NCI-H345 treated with DMSO at 0.1 percent for 48 hours (cell line): ENCODE measurements around the gene RPN1.
"Not testable (repeated sequence)": the region's sequence is repeated elsewhere in the genome, so short reads cannot be mapped to it uniquely, and the experiment has no call there.

ENCODE experiments used
- DNase-seq: peaks from one replicate; lab custom pipeline; 2025; ENCODE audit not compliant: unreplicated experiment; lab: John Stamatoyannopoulos, UW

Gene RPN1

GRCh38 chr3:128650096-128651050 is at the start of gene RPN1:
Gene RPN1, minus strand, starts transcription at chr3:128650818. Its CDS starts 18 bp downstream, at chr3:128650800.
- DNase-seq = peak; percentile 68

- DNase-seq = peak; percentile 18
Observed at GRCh38 chr3:128698211-128699047, 47.8 kb upstream of the RPN1 start.

- DNase-seq = no peak
Observed at GRCh38 chr3:128697341-128697740, 46.7 kb upstream of the RPN1 start.

- DNase-seq = no peak
Observed at GRCh38 chr3:128693696-128694095, 43.1 kb upstream of the RPN1 start.

- no peak for DNase-seq
Observed at GRCh38 chr3:128689060-128689459, 38.4 kb upstream of the RPN1 start.

- DNase-seq = no peak
Observed at GRCh38 chr3:128686465-128686864, 35.8 kb upstream of the RPN1 start.

GRCh38 chr3:128684986-128685726 is 34.5 kb upstream of the RPN1 start:
- DNase-seq = no peak

GRCh38 chr3:128683957-128684356 is 33.3 kb upstream of the RPN1 start:
- no peak for DNase-seq

GRCh38 chr3:128681369-128681829 is 30.8 kb upstream of the RPN1 start:
- no peak for DNase-seq

- DNase-seq = peak; percentile 68
Observed at GRCh38 chr3:128680603-128681368, 30.2 kb upstream of the RPN1 start.

GRCh38 chr3:128679338-128679737 is 28.7 kb upstream of the RPN1 start:
- no peak for DNase-seq

GRCh38 chr3:128675802-128676201 is 25.2 kb upstream of the RPN1 start:
- not testable (repeated sequence) for DNase-seq

- DNase-seq = no peak
Observed at GRCh38 chr3:128674161-128674784, 23.7 kb upstream of the RPN1 start.

- no peak for DNase-seq
Observed at GRCh38 chr3:128667641-128668040, 17.0 kb upstream of the RPN1 start.

GRCh38 chr3:128665362-128666021 is 14.9 kb upstream of the RPN1 start:
- no peak for DNase-seq

GRCh38 chr3:128663151-128663550 is 12.5 kb upstream of the RPN1 start:
- no peak for DNase-seq

- no peak for DNase-seq
Observed at GRCh38 chr3:128655531-128655930, 4.9 kb upstream of the RPN1 start.

- not testable (repeated sequence) for DNase-seq
Observed at GRCh38 chr3:128653993-128654805, 3.6 kb upstream of the RPN1 start.
